Measurements from ENCODE around the gene ATP8A2.

DNA sequence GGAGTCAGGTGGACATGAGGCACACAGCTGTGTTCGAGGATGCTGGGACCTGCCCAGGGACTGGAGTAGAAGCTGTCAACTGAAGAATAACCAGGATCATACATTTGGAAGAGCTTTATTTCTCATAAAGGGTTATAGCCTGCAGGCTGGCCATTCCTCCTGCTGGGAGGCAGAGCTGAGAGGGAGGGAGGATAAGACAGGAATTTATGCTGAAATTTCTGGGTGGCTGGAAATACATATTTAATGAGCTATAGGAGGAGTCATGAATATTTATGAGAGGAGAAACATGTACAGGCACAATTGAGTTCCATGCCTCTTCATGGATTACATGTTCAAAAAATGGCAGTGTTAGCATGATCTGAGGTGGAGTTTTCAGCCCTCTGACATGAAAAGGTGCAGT lies 528.2 kb downstream of the ATP8A2 start:
- TF ChIP-seq EZH2 (optimal IDR thresholded peaks at IDR 0.05; ENCODE audit: low read depth, low read length), result no peak
- TF ChIP-seq, protein P1, sequence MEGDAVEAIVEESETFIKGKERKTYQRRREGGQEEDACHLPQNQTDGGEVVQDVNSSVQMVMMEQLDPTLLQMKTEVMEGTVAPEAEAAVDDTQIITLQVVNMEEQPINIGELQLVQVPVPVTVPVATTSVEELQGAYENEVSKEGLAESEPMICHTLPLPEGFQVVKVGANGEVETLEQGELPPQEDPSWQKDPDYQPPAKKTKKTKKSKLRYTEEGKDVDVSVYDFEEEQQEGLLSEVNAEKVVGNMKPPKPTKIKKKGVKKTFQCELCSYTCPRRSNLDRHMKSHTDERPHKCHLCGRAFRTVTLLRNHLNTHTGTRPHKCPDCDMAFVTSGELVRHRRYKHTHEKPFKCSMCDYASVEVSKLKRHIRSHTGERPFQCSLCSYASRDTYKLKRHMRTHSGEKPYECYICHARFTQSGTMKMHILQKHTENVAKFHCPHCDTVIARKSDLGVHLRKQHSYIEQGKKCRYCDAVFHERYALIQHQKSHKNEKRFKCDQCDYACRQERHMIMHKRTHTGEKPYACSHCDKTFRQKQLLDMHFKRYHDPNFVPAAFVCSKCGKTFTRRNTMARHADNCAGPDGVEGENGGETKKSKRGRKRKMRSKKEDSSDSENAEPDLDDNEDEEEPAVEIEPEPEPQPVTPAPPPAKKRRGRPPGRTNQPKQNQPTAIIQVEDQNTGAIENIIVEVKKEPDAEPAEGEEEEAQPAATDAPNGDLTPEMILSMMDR (IDR thresholded peaks at IDR 0.05; ENCODE audit: low read length), result no peak
- no peak for TF ChIP-seq EZH2phosphoT487 (IDR thresholded peaks at IDR 0.05; ENCODE audit: low read length)

Measured in MM.1S (cell line).